Measurements from ENCODE around the gene LRCOL1.

The LRCOL1 gene

GRCh38 chr12:132625731-132626430, 15.5 kb upstream of the LRCOL1 start:
- no peak for TF ChIP-seq CTCF (IDR thresholded peaks at IDR 0.05; ENCODE audit: insufficient read depth, low read depth, low read length, missing control alignments)
- no peak overlapping the region for H3K4me3 ChIP-seq (ENCODE audit: low read depth, low read length)
- DNase-seq (ENCODE audit: low read depth), result no peak

- no peak for TF ChIP-seq CTCF (IDR thresholded peaks at IDR 0.05; ENCODE audit: insufficient read depth, low read depth, low read length, missing control alignments)
- no peak for DNase-seq (ENCODE audit: low read depth)
- no peak overlapping the region for H3K4me3 ChIP-seq (ENCODE audit: low read depth, low read length)
Observed at GRCh38 chr12:132624910-132625630, 14.7 kb upstream of the LRCOL1 start.

GRCh38 chr12:132624186-132624855, 13.9 kb upstream of the LRCOL1 start:
- no peak overlapping the region for H3K4me3 ChIP-seq (ENCODE audit: low read depth, low read length)

GRCh38 chr12:132623072-132623869, 12.9 kb upstream of the LRCOL1 start:
- H3K4me3 ChIP-seq (ENCODE audit: low read depth, low read length), result no peak overlapping the region
- TF ChIP-seq CTCF (IDR thresholded peaks at IDR 0.05; ENCODE audit: insufficient read depth, low read depth, low read length, missing control alignments), result no peak
- DNase-seq (ENCODE audit: low read depth), result no peak

More at GRCh38 chr12:132624186-132624855, 13.9 kb upstream of the LRCOL1 start:
- no peak for TF ChIP-seq CTCF (IDR thresholded peaks at IDR 0.05; ENCODE audit: insufficient read depth, low read depth, low read length, missing control alignments)
- DNase-seq (ENCODE audit: low read depth), result no peak

GRCh38 chr12:132622437-132623071, 12.2 kb upstream of the LRCOL1 start:
- DNase-seq (ENCODE audit: low read depth), result no peak
- no peak overlapping the region for H3K4me3 ChIP-seq (ENCODE audit: low read depth, low read length)
- TF ChIP-seq CTCF (IDR thresholded peaks at IDR 0.05; ENCODE audit: insufficient read depth, low read depth, low read length, missing control alignments), result no peak

All from GM12865 (cell line).